SKM-1 treated with dmso at 0.1 percent for 144 hours (cell line): Measurements from ENCODE around the gene NT5DC2.

Source experiments
- DNase-seq: peaks from one replicate; lab custom pipeline; 2025; ENCODE audit not compliant: unreplicated experiment; lab: John Stamatoyannopoulos, UW

NT5DC2 gene

DNA sequence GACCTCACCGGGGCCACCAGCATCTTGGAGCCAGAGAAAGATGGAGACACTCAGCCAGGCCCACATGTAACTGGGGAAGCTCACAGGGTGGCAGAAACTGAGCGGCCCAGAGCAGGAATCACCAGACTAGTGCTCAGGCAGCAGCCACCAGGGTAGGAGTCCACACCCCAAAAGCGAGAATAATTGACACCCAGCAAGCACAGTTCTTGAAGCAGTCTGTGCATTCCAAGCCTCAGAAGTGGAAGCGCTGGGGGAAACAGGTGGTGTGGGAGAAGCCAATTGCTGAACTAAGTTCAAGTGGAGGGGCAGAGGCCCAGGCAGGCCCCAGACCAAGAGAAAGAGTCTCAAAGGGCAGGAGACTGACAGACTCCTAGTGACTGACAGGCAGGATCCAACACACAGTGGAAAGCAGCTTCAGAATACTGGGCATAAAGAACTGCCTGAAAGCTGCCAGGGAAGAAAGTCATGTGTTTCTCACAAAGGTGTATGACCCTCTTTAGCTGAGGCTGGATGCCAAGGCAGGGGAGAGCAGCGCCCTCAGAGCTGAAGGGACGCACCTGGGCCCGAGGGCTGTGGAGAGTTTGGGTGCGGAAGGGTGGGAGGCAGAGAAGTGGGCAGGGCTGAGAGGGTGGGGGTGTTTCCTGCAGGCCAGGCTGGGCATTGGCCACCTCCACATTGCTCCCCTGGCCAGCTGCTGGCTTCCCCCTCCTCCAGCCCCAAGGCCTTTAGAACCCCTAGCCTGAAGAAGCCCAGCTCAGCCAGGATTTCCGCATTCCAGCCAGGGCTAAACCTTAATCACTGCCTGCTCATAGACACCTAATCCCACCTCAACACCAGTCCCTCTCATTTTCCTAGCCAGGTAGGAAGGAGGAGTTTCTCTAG is 7.7 kb downstream of the NT5DC2 start:
- DNase-seq: no peak

DNA sequence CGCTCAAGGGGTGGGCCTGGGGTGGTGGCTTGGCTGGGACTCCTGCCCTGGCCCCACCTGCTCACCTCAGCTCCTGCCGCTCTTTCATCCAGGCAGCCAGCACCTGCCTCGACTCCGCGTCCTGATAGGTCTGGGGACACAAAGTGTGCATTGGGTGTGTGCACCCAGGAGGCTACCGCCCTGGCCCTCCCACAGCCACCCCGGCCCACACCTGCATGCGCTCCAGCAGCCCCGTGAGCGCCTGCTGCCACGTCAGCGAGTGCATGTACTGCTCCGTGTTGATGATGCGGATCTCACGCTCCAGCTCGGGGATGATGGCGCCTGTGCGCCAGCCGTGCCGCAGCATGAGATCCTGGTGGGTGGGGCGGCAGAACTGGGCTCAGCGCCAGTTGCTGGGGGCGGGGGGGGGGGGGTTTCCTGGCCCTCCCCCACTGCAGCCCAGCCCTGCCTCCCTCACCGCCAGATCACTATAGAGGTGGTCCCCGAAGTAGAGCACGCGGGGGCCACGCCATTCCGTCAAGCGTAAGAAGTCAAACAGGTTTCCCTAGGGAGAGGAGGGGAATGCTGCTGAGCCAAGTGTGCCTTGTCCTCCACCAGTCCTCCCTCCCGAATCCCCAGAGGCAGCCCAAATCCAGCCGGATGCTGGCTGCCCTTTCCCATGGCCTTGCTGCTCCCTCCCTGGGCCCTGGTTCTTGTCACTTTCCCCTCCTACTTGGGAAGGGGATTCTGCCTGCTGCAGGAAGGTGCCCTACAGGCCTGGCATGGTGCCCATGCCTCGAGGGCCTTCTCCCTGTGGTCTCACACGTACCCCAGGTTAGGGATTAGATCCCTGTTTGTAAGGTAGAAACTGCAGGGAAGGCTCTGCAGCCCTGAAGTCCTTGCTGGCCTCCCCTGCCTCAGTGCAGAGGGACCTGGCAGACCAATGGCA is 8.6 kb downstream of the NT5DC2 start:
- DNase-seq: no peak

DNA sequence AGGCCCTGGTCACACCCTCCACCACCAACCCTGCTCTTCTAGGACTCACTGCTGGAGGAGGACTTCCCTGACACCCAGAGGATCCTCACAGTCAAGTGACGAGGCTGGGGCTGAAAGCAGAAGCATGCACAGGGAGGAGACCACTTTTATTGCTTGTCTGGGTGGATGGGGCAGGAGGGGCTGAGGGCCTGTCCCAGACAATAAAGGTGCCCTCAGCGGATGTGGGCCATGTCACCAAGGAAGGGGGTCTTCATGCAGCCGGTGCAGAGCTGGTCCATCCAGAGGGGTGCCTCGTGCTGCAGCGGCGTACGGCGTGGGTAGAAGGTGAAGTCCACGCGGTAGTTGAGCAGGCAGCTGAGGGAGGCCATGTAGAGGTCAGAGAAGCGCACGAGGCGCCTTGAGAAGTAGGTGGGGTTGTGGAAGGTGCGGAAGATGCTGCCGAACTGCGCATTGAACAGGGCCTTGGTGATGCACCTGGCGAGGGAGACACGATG is 9.4 kb downstream of the NT5DC2 start:
- DNase-seq: no peak

DNA sequence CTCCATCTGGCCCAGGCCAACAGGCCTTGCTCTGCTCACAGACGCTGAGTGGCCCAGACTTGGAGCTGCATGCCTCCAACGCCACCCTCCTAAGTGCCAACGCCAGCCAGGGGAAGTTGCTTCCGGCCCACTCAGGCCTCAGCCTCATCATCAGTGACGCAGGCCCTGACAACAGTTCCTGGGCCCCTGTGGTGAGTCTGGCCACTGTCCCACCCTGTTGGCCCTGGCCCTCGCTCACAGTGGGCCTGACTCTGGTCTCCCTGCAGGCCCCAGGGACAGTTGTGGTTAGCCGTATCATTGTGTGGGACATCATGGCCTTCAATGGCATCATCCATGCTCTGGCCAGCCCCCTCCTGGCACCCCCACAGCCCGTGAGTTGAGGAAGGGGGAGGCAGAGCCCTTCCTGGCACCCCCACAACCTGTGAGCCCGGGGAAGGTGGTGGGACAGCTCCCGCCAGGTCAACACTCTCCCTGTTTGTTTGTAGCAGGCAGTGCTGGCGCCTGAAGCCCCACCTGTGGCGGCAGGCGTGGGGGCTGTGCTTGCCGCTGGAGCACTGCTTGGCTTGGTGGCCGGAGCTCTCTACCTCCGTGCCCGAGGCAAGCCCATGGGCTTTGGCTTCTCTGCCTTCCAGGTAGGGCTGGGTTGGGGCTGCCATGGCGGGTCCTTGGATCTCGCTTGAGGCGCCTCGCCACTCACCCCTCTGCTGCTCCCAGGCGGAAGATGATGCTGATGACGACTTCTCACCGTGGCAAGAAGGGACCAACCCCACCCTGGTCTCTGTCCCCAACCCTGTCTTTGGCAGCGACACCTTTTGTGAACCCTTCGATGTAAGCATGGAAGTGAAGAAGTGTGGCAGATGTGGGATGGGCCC is 10.0 kb downstream of the NT5DC2 start:
- DNase-seq: no peak

DNA sequence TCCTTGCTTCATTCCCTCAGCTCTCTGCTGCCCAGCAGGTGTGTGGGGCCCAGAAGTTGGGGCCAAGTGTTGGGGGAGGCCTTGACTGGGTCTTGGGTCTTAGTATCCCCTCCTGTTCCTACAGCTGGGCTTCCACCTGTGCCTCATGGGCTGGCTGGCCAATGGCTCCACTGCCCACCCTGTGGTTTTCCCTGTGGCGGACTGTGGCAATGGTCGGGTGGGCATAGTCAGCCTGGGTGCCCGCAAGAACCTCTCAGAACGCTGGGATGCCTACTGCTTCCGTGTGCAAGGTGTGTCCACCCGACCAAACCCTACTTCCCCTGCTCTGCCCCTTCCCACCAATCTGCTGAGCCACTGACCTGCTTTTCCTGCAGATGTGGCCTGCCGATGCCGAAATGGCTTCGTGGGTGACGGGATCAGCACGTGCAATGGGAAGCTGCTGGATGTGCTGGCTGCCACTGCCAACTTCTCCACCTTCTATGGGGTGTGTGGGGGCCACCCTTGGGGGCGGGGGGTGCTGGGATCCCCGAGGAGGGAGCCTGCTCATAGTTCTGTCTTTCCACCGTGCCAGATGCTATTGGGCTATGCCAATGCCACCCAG is 10.9 kb downstream of the NT5DC2 start:
- DNase-seq: no peak

DNA sequence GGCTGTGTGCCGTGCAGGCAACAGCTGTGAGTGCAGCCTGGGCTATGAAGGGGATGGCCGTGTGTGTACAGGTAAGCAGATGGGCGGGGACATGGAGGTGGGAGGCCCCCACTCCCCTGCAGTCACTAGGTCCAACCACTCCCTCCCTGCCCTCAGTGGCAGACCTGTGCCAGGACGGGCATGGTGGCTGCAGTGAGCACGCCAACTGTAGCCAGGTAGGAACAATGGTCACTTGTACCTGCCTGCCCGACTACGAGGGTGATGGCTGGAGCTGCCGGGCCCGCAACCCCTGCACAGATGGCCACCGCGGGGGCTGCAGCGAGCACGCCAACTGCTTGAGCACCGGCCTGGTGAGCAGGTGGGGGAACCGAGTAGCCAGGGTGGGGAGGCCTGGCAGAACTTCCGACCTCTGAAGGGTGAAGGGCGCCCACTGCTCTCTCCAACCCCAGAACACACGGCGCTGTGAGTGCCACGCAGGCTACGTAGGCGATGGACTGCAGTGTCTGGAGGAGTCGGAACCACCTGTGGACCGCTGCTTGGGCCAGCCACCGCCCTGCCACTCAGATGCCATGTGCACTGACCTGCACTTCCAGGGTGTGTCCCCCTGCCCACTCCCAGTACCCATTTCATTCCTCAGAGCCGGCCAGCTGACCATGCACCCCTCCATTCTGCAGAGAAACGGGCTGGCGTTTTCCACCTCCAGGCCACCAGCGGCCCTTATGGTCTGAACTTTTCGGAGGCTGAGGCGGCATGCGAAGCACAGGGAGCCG is 11.6 kb downstream of the NT5DC2 start:
- no peak for DNase-seq

DNA sequence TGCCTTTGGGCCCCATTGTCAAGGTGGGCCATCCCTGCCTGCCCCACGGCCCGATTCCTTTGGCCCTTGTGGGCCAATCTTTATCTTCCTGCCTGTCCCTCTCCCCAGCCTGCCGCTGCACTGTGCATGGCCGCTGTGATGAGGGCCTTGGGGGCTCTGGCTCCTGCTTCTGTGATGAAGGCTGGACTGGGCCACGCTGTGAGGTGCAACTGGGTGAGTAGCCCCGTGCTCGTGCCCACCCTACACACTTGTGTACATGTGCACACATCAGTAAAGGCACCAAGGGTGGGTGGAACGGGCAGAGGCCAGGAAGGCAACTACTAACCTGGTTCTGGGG is 12.2 kb downstream of the NT5DC2 start:
- no peak for DNase-seq

DNA sequence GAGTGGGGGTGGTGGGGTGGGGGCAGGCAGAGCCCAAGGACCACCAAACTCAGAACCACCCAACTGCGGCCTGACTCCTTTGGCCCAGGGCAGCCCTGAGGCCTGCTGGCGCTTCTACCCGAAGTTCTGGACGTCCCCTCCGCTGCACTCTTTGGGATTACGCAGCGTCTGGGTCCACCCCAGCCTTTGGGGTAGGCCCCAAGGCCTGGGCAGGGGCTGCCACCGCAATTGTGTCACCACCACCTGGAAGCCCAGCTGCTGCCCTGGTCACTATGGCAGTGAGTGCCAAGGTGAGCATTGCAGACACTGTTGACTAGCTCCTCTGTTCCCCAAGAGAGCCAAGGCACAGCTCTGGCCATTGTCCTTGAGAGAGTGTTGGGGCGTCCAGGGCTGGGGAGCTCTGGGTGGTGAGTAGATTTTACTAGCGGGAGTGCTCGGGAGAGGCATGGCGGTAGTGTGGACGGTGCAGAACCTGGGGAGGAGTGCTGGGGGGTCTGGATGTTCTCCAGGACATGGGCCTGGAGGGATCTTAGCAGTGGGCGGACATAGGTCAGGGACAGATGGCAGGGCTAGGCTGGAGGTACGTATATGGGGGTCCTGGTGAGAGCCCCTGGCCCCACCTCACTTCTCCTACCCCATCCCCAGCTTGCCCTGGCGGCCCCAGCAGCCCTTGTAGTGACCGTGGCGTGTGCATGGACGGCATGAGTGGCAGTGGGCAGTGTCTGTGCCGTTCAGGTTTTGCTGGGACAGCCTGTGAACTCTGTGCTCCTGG is 12.8 kb downstream of the NT5DC2 start:
- no peak for DNase-seq

DNA sequence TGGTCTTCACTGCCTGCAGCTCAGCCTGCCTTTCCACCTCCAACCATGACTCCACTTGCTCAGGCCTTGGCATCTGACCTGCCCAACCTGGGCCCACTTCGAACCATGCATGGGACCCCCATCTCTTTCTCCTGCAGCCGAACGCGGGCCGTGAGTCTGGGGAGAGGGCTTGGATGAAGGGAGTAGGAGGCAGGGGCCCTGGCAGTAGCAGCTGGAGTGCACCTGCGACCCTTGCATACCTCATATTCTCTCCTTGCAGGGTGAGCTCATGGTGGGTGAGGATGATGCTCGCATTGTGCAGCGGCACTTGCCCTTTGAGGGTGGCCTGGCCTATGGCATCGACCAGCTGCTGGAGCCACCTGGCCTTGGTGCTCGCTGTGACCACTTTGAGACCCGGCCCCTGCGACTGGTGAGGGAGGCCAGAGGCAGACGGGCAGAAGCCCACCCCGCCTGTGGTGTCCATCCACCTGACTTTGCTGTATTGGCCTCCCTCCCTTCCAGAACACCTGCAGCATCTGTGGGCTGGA is 13.5 kb downstream of the NT5DC2 start:
- no peak for DNase-seq

DNA sequence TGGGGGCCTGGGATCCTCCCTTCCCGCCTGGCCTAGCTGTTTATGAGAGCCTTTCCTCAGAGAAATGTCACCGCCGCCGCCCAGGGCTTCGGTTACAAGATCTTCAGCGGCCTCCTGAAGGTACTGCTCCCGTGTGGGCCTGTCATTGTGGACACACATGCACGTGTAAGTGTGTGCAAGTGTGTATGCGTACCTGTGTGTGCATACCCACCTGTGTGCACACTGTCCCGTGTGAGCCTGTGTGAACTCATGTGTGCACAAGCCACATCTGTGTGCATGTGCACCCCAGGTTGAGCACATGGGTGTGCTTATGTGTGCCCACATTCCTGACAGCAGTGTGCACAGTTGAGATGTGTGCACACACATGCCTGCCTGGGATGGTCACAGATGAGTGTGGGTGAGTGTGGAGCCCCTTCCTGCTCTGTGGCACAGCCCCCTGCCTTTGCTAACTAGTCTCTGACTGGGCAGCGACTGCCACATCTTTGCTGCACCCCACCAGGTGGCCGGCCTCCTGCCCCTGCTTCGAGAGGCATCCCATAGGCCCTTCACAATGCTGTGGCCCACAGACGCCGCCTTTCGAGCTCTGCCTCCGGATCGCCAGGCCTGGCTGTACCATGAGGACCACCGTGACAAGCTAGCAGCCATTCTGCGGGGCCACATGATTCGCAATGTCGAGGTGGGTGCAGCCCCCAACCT is 14.1 kb downstream of the NT5DC2 start:
- DNase-seq: no peak

DNA sequence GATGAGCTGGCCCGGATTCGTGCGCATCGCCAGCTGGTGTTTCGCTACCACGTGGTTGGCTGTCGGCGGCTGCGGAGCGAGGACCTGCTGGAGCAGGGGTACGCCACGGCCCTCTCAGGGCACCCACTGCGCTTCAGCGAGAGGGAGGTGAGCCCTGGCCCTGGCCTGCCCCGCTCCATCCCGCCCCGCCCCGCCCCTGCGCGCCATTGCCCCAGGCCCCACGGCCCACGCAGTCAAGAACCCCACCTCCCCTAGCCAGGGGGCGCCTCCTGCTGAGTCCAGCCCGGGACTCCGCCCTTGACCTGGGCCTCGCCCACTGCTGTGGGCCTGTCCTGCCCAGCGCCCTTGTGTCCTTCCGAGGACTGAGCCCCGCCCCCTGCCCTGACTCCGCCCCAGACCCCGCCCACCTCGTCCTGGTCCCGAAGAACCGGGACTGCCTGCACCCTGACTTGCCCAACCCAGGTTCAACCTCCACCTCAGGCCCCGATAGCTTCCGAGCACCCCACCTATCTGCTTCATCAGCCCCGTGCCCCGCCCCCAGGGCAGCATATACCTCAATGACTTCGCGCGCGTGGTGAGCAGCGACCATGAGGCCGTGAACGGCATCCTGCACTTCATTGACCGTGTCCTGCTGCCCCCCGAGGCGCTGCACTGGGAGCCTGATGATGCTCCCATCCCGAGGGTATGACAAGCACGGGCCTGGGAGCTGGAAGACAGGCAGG is 14.8 kb downstream of the NT5DC2 start:
- DNase-seq: no peak

DNA sequence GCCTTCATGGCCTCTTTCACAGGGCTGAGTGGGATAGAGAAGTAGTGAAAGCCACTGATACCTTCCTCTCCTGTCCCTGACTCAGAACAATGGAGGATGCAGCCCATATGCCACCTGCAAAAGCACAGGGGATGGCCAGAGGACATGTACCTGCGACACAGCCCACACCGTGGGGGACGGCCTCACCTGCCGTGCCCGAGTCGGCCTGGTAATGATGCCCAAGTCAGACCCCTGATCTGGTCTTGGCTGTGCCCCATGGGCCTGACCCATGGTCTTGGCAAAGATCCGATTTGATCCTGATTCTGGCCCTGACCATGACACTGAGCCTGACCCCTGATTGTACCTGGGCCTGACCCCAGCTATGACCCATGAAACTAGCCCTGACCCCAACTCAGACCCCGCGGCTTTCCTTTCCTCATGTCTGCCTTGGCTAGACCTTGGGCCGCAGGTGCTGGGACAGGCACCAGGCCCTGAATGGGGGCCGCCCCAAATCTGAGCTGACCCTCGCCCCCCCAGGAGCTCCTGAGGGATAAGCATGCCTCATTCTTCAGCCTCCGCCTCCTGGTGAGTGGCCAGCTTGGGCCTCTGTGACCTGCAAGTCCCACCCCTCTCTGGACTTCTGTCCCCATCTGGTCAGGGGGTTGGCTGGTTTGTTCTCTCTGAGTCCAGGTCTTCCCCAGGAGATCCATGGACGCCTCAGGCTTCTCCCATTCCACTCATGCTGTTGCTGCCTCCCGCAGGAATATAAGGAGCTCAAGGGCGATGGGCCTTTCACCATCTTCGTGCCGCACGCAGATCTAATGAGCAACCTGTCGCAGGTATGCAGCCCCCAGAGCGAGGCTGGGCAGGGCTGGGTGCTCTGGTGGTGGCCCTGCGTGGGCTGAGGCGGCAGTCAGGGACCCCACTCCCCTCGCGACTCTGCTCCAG is 15.6 kb downstream of the NT5DC2 start:
- no peak for DNase-seq

DNA sequence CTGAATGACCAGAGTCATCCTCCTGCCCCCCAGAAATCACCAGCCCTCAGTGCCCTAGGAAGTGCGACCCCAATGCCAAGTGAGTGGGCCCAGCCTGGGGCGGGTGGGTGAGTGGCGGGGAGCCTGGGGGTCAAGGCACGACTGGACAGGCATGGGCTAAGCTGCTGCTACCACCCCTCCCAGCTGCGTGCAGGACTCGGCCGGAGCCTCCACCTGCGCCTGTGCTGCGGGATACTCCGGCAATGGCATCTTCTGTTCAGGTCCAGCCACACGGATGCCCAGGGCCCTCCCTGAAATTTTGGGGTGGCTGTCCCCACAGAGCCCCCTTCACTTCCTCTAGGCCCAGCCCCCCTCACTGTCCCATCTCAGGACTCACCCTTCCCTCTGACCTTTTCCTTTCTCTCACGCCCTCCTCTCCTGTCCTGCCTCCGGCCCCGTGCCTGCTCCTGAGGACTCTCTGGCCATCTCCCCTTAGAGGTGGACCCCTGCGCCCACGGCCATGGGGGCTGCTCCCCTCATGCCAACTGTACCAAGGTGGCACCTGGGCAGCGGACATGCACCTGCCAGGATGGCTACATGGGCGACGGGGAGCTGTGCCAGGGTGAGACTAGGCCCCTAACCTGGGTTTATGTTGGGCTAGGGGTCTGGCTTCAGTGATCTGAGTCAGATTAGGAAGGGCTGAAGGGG is 17.0 kb downstream of the NT5DC2 start:
- DNase-seq: no peak

DNA sequence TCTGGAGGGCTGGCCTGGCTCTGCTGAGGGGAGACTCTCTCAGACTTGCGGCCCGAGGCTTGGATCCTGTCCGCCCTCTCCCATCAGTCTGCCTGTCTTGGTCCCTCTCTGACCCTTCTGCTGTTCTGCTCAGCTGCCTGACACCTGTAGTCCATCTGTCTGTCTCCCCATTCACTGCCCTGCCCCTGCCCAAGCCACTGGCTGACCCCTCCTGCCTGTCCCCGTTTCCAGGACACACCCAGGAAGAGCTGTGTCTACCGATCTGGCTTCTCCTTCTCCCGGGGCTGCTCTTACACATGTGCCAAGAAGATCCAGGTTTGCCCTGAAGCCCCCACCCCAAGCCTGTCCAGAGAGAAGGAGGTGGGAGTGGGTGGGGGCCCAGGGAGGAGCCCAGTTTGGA is 18.5 kb downstream of the NT5DC2 start:
- no peak for DNase-seq

DNA sequence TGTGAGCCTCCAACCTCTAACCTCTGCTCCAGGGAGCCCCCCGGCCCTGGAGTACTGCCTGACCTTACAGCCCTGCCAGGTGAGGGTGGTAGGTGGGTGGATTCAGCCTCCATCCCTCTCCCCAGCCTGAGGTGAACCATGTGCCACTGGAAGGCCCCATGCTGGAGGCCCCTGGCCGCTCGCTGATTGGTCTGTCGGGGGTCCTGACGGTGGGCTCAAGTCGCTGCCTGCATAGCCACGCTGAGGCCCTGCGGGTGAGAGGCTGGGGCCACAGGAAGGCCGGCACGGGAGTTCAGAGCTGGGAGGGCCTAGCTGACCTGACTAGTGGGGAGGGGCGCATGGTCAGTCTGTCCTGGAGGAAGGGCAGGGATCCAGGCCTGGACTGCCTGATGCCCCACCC is 19.1 kb downstream of the NT5DC2 start:
- no peak for DNase-seq

DNA sequence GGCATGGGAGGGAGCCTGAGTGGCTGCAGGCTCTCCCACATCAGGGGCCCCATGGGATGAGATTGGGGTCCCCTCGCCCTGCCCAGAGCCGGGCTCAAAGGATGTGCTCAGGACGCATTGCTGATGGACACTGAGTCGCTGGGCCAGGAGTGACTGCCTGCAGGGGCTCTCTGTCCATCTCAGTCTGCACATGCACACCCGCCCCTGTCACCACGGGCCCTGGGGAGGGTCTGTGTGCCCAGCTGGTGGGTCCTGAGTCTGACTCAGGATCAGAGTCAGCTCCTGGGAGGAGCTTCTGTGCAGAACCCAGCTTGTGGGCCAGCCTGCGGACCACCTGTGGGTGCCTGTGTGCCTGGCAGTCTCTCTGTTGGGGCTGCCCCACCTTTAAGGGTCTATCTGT is 20.4 kb downstream of the NT5DC2 start:
- no peak for DNase-seq
